Sciatic nerve (tissue), 2 donors: ENCODE data around the gene CLIP4. TPM values are rescaled to one million over a fixed set of nuclear protein-coding genes. Genes with fewer than 3 reads are reported as not detected.

Source experiments
- ATAC-seq: fragments of 200-7000 bp; cut with Tn5 transposase; one replicate; pipeline ENCODE4 v1.9.1; 2020; ENCODE audit warnings: mild to moderate bottlenecking, moderate library complexity
- DNase-seq: peaks from one replicate; pipeline ENCODE4 v3.0.0-alpha.2; 2020; ENCODE audit warnings: low spot score
- intact Hi-C: fragments of 100-400 bp; cut with DNase I; formaldehyde crosslinking; loops from one replicate; pipeline ENCODE4 v1.14.2; 2022
- total RNA-seq: library from RNA; stranded (reverse); fragmentation: NEBNext Ultra II Directional; extraction: Animal tissue kit (Norgen Biotek cat#: 25700); gene quantifications from one replicate; pipeline ENCODE4 v1.2.1, GENCODE V29; 2021
- donor health status: DM: no; HTN: no; CAD: no.
- donor health status: DM: no; HTN: no; CAD: no.

Gene CLIP4
- total RNA-seq, 1 donor from 2014 or later = 85.6 TPM

GRCh38 chr2:29166242-29167039 is 51.2 kb downstream of the CLIP4 start:
- no peak for ATAC-seq
- DNase-seq = no peak
- intact Hi-C loops = no loop called here

GRCh38 chr2:29174937-29175336 is 59.7 kb downstream of the CLIP4 start:
- DNase-seq (no peak), ATAC-seq (no peak)
- intact Hi-C loops = no loop called here

DNA sequence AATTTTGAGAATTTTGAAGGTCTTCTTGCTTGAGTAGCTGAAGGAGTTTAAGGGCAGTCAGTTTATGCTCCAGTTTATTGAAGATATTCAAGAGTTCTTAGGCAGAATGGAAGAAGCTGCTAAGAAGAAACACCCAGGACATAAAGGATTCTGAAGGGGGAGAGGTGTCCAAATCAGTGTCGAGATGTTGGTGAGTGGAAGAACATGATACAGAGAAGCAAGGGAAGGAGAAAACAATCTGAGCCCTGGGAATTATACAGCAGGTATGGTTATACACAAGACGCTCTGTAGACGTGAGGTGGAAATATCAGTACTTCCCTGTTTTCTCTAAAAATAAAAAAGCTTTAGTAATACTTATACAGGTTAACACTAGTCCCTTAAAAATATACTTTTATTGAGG is 60.1 kb downstream of the CLIP4 start:
- no peak for DNase-seq
- ATAC-seq = no peak
- intact Hi-C loops = no loop called here

GRCh38 chr2:29182334-29182733 is 67.1 kb downstream of the CLIP4 start:
- intact Hi-C loops = no loop called here
- no peak for ATAC-seq
- no peak for DNase-seq

DNA sequence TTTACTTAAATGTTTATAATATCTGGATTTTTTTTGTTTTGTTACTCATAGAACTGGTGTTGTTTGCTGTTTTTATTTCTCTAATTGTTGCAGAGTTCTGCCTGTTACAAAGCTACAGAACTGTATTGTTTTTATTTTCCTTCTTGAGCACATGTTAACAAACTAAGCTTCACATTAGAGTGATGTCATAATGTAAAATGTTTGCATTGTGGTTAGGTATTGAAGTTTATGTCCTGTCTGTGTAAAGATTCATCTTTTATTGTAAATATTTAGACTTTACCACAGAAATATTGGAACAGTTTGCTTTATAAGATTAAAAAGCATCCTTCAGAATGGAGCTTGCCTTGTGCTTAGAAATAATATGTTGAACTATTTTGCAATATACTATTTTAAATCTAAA is 67.7 kb downstream of the CLIP4 start:
- intact Hi-C loops = no loop called here
- DNase-seq (no peak), ATAC-seq (no peak)

DNA sequence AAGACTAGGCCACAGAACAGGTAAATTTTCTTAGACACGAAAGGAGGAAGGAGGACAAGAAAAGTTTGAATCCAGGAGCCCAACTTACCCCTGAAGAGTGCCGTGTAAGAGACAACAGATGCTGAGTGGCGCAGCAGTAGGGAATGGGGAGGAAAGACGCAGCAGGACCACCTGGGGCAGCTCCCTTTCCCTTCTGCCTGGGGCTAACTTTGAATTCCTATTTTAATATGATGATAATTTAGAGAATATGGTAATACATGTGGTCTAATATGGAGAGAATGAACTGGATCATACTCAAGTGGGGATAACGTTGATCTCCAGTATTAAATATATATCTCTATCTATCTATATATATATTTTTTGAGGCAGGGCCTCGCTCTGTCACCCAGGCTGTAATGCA is 69.3 kb downstream of the CLIP4 start:
- intact Hi-C loops = no loop called here
- DNase-seq (no peak), ATAC-seq (no peak)

DNA sequence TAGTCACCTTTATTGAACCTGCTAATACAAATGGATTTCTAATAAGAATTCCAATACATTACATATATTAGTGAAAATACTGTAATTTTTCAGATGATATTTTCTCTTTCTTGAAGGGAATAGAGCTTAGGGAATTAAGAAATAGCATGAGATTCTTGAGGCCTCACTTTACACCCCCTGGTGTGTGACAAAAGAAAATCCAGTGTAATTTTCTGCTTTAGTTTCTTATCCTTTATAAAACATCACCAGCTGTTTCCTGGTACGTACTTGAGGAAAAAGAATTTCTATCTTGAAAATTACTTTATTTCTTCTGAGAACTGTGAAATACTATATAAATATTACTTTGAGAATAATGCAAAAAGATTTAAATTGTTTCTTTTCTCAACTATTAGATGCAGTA is 71.6 kb downstream of the CLIP4 start:
- ATAC-seq = no peak
- no peak for DNase-seq
- intact Hi-C loops = no loop called here

- ATAC-seq (no peak), DNase-seq (no peak)
- intact Hi-C loops = no loop called here
Measured at GRCh38 chr2:29187926-29188325, 72.7 kb downstream of the CLIP4 start.

GRCh38 chr2:29189052-29189451 is 73.8 kb downstream of the CLIP4 start:
- no peak for ATAC-seq
- intact Hi-C loops = no loop called here
- DNase-seq = no peak

DNA sequence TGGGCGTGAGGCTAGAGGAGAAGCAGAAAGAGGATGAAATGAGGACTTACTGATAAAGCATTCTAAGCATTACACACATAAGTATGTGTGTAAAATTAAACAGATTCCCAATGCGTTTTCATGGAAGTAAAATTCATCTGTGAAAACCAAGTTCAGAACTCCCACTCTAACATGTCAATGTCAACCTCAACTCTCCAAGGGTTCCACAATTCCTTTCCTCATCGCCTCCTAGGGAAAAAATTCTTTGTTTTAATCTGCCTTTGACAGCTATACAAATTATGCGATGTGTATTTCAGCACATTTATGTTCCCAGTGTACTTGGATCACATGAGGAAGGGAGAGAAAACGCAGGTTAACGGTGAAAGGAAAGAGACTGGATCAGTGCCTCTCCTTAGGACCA is 76.6 kb downstream of the CLIP4 start:
- intact Hi-C loops = no loop called here
- DNase-seq = no peak
- no peak for ATAC-seq

GRCh38 chr2:29192526-29192925 is 77.3 kb downstream of the CLIP4 start:
- intact Hi-C loops = no loop called here
- ATAC-seq (no peak), DNase-seq (no peak)

DNA sequence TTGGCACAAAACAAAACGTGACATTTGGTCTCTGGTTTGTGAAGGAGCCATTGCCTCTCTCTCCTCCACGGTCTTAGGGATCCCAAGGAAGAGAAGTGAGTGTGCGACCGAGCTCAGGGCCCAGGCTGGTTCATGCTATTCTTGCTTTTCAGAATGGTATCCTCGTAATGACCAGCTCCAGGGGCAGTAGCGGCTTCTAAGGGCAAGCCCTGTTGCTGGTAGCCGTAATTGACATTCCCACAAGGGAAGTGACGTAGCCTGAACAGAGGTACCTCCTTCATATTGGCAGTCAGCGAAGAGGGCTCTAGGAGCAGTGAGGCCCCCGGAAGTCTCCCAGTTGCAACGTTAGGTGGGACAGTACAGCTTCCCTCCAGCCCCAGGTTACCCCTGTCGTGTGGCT is 77.9 kb downstream of the CLIP4 start:
- DNase-seq (no peak), ATAC-seq (no peak)
- intact Hi-C loops = no loop called here

DNA sequence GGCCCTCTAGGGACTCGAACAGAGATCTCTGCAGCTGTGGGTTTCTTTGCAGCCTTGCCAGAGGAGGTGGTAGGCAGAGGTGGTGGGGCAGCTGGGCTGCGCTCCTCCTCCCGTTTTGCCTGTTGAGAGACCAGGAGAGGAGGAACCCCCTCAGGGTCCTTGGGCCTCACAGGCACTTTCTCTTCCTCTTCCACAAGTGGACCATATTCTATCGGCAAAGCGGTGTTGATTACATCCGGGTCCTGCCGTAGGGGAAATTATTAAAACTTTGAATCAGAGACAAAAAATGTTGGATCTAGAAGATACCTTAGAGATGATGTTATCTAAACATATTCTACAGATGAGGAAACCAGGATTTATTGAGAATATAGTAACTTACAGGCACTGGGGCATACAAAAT is 78.5 kb downstream of the CLIP4 start:
- DNase-seq (no peak), ATAC-seq (no peak)
- intact Hi-C loops = no loop called here

- intact Hi-C loops = loop anchor here (5.0 kb wide), 1 partner anchor 238 kb away; no protein-coding TSS in a partner anchor
- ATAC-seq (no peak), DNase-seq (no peak)
Measured at GRCh38 chr2:29195796-29196195, 80.6 kb downstream of the CLIP4 start.

GRCh38 chr2:29196792-29197788 is 81.9 kb downstream of the CLIP4 start:
- DNase-seq (peak; percentile 83), ATAC-seq (peak; percentile 87)
- intact Hi-C loops = loop anchor here (5.0 kb wide), 1 partner anchor 240 kb away; no protein-coding TSS in a partner anchor

DNA sequence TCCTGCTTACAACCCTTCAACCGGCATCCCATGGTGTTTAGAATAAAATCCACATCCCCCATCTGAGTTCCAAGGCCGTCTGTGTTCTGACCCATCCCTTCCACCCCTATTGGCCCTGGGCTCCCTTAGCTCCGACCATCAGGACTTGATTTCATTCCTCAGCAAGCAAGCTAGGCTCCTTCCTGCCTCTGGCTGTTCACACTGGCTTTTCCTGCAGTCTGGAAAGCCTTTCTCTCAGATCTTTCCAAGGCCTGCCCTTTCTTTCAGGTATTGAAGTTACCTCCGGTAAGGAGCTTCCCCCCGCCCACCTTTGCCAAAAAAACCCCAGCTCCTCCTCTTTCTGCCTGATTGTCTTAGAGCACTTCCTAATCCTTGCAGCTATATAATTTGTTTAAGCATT is 86.8 kb downstream of the CLIP4 start:
- no peak for ATAC-seq
- intact Hi-C loops = no loop called here
- DNase-seq = no peak

DNA sequence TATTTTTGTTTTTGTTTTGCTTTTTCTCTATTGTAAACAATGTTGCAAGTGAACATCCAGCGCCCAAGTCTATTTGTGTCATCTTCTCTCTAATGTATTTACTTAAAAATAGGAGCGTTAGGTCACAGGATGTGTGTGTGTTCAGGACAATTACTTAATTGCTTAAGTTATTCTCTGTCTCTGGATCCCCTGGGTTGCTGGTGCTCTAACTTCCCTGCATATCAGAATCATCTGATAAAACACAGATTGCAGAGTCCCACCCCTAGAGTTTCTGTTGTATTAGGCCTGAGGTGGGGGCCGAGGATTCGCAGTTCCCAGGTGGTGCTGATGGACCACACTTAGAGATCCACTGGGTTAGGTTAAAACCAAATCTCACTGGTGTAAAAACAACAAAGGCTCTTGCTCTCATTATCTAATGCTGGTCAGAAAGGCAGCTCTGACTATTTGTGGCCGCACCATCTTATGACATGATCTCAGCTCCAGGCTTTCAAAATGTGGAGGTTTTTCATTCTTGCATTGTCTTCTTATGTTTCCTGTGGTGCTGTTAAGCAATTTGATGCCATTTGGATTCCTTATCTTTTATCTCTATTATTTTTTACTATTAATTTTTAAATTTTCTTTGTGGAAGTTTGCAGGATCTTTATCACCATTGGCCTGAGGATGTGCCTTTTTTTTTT is 87.7 kb downstream of the CLIP4 start:
- no peak for ATAC-seq
- intact Hi-C loops = no loop called here

DNA sequence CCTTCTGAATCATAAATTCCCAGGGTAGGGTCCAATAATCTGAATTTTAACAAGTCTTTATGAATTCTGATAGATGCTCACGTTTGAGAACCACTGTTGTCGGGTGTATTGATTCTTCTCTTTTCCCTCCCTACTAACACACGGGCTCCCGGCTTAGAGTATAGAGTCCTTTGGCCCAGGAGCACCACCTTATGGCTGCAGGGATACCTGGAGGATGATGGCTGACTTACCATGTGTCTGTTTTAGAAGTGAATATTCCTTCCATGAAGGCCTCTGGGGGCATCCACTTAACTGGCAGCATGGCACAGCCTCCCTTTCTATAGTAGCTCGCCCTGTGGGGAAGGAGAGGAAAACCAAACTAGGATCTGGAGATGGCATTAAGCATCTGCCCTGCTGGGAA is 91.7 kb downstream of the CLIP4 start:
- intact Hi-C loops = no loop called here
- no peak for DNase-seq
- no peak for ATAC-seq

More for the DNA sequence above, 87.7 kb downstream of the CLIP4 start:
- DNase-seq = no peak

- ATAC-seq (no peak), DNase-seq (no peak)
- intact Hi-C loops = no loop called here
Measured at GRCh38 chr2:29207352-29208148, 92.3 kb downstream of the CLIP4 start.
